CD4-positive, alpha-beta T cell treated with Interleukin-4 for 4 hours (primary cell): ENCODE data around the gene GLDN.

Experiments
- DNase-seq: peaks from one replicate; pipeline ENCODE4 v3.0.0-alpha.2; 2020

The GLDN gene

GRCh38 chr15:51341366-51342226 is at the start of gene GLDN:
GLDN (plus strand) TSS chr15:51341655; CDS start chr15:51341685, 30 bp downstream.
- no peak for DNase-seq

DNA sequence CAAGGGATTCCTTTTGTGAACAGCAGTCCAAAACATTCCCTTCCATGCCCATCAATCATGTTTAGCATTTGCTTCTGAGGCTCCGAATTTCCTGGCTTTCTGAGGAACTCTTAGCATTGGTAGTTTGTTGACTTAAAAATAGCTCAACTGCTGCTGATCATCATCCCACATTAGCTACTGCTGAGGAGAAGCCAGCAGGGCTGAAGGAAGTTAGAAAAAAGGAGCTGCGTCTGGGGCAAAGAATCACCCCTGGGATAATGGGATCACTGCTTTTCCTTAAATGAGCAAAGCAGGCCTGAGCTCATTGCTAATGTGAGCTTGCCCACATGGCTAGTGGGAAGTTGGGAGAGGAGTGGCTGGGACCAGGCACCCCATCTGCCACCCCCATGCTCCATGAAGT is 42.8 kb upstream of the GLDN start:
- DNase-seq, result no peak

GRCh38 chr15:51299187-51300015 is 42.1 kb upstream of the GLDN start:
- no peak for DNase-seq

DNA sequence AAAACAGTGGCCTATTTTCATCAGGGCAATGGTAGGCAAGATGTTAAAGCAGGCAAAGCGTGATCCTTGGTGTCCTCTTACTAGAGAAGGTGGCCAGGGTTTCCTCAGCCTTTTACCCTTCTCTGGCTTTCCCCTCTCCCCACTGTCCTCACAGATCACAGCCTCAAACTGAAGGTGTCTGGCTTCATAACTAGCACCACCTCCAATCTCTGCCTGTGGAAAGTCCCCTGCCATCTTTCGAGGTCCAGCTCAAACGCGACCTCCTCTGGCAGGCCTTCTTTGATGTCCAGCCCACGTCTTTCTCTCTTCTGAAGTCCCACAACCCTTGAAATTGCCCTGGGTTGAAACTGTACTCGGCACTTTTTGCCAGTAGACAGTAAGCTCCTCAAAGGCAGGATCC is 39.0 kb upstream of the GLDN start:
- DNase-seq, result no peak

DNA sequence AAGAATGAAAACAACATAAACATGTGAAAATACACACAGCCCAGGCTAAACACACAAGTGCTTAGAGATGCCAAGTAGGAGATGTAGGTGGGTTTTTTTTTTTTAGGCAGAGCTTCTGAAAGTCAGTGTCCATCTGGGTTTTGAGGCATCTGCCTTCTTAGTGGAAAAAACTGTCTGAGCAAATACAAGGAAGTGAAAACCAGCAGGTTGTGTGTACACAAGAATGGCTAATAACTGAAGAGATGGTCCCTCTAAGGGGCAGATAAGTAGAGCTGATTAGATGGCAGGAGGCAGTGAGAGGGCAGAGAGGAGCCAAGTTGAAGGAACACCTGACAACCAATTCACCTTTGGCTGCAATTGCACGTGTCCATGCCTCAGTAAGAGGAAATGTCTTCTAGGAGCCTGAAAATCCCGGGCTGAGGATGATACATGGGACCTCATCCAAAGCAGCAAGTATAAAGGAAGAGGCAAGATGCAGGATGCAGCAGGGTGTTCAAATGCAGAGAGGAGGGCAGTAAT is 37.9 kb upstream of the GLDN start:
- no peak for DNase-seq

DNA sequence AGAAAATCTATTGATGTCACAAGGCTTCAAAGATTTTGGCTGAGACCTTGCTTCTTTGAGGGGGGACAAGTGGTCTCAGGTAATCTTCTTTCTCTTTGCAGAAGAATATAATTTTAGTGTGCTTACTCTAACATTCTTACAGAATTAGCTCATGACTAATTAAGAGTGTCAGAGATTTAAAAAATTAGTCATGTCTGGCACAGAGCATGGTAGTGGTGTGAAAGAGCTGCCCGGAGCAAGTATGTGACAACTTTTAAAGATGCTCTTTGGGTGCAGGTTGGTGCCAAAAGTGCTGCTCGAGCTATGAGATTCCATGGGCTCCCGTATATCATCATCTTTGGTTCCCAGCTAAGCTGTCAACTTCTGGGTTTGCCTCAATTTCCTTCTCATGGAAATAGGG is 34.1 kb upstream of the GLDN start:
- no peak for DNase-seq

GRCh38 chr15:51307811-51308210 is 33.6 kb upstream of the GLDN start:
- no peak for DNase-seq

DNA sequence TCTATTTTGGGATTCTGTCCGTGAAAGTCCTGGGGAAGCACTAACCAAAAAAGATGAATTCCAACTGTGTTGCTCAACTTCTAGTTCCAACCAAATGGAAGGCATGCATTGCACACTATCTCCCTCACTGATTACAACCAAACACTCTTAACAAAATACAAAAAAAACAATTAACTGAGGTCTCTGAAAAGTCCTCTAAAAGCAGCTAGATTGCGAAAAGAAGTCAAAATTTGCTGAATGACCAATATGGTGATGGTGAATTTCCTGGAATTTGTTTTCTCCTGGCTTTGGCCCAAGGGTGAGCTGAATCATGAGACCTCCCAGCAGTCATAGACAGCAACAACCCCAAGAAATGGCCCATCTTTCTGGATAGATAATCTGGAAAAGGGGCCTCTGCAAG is 31.4 kb upstream of the GLDN start:
- no peak for DNase-seq

DNA sequence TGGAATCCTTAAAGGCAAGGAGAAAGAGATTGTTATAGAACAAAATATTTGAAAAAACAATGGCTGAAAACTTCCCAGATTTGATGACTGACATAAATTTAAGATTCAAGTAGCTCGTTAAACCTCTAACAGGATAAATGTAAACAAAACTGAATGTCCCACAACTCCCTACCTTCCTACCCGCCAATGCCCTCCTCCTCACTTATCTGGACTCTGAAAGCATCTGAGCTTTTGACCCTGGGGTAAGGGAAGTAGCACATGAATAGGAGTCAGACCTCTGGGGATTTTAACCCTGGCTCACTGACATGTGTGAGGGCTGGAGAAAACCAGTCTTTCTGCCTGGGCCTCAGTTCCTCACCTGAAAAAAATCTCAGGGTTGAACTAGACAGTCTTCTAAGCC is 29.9 kb upstream of the GLDN start:
- DNase-seq, result no peak

- no peak for DNase-seq
Measured at GRCh38 chr15:51312166-51313073, 29.0 kb upstream of the GLDN start.

- no peak for DNase-seq
Measured at GRCh38 chr15:51313074-51313393, 28.4 kb upstream of the GLDN start.

GRCh38 chr15:51313644-51314280 is 27.7 kb upstream of the GLDN start:
- no peak for DNase-seq

DNA sequence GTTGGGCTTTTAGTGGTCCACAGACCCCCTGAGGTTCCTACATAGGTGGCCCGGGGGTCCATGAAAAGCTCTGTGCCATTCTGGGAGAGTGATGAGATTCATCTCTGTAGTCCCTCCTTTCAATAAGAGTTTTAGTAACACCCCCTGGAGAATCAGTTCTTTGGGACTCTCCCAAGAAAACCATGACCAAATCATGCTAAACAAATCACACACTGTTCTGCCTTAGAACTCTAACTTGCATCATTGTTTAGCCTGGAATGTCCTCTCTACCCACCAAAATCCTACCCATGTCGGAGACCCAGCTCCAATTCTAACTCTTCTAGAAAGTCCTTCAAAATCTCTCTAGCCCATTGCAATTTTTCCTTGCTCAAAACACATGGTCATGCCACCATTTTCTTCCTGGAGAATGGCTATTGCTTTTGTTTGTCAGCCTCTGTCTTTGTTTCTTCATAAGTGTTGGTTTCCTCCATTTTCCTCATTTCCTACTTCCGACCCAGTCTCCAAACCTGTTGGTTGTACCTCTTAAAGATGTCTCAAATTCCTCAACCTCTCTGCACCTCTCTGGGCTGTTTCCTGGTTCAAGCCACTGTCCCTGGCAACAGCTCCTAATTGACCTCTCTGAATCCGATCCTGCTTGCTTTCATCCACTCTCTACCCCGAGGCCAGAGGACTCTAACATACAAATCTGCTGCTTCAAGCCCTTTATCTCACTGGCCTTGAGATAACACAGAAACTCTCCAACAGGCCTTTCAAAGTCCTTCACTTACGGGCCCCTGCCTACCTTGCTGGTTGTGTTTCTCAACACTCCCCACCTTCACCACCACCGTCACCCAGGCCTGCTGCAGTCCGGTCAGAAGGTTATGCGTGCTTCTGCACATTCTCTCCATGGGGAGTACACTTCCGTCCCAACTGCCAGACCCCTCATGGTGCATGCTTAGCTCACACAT is 26.8 kb upstream of the GLDN start:
- DNase-seq, result no peak

DNA sequence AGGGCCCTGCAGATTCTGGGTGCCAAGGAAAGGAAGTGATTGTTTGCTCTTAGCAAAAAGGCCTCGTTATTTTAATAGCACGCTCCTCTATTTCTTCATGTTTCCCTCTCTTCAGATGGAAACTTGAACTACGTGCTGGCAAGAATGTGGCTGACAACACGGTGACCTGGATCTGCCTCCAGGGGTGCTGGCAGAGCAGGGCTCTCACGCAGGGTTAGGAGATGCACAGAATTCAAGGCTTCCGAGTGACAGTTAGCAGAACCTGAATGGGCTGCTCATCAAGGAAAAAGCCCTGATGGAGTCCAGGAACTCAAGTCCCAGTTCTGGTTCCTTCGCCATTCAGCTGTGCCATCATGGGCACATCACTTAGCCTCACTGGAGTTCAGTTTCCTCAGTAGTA is 25.7 kb upstream of the GLDN start:
- no peak for DNase-seq

GRCh38 chr15:51316636-51317035 is 24.8 kb upstream of the GLDN start:
- no peak for DNase-seq

DNA sequence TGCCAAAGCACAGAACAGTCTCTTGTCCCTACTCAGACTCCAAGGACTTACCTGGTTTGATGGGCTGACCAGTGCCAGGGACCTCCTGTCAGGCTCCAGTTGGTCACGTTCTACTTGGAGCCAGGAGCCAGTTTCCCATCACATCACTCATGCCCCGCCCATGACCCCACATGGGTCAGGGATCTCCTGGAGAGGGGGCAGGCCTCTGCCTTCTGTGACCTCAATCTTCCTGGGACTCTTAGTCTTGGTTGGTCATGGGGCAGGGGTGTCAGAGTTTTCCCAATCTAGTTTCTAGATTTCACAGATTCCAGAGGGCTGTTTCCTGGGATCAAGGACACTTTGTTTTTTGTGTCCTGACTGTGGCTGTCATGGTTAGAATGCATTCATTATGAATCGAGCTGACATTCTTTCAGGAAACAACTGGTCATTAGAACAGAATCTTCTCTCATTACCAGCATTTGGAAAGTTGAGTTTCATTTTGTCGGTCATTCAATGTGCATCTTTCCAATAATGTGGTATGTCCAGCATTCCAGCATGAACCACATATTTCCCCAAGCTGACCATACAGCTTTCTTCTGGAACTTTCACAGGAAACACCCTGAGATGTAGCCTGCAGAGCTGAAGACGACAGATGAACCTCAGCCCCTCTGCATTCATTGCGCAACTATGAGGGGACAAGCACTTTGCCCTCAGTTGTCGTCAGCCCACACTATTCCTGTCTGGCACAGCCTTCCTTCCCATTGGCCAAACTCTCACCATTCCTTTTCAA is 22.9 kb upstream of the GLDN start:
- DNase-seq, result no peak

DNA sequence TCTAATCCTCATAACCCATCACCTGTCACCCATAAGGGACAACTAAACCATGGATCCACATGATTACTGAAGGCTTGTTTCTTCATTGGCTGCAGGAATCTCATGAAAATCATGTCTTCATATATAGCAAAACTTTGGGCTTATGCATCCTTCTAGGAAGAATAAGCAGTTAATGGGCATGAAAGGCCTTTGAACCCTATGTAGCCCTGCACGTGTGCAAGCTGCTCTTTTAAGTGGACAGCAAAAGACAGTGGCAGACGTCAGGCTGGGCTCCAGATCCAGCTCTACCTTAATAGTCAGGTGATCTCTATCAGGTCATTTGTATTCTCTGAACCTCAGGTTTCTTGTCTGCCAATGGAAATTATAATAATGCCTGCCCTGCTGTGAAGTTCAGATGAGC is 21.9 kb upstream of the GLDN start:
- no peak for DNase-seq

DNA sequence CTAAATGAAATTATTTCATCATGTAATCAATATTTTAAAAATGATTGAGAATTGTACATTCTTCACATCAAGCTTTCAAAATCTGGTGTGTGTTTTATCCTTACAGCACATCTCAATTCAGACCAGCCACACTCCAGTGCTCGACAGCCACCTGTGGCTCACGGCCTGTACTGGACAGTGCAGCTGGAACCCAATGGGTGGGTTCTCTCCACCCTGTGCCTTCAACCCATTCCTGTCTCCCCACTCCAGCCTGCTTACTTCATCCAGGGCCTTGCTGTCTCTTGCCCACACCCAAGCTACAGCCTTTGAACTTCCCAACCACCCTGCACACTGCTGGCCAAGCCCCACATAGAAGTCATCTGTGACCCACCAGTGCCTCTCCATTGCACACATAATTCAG is 20.6 kb upstream of the GLDN start:
- DNase-seq, result no peak

DNA sequence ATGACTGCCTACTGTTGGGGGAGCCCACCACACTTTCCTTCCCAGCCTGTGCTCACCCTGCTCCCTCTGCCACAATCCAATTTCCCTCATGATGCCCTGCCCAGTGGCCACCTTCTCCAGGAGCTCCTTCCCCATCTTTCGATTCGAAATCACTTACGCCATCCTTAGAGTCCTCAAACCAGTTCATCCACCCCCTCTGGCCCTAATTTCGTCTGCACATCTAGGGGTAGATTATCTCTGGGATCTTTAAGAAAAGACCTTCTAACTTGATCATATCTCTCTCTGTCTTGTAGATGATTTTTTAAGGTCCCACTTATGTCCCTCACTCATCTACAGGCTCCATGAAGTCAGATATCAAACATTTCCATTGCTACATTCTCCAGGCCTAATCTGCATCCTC is 20.1 kb upstream of the GLDN start:
- no peak for DNase-seq

GRCh38 chr15:51322621-51323296 is 18.7 kb upstream of the GLDN start:
- no peak for DNase-seq
